Astrocyte (in vitro differentiated cells and primary cell): Measurements from ENCODE around the gene SLC9A6. TPM values are rescaled to one million over a fixed set of nuclear protein-coding genes. Genes with fewer than 3 reads are reported as not detected.

ENCODE experiments used
- DNase-seq: peaks from one replicate; pipeline ENCODE4 v3.0.0-alpha.2; 2010; ENCODE audit warnings: low read depth
- FAIRE-seq: peaks from 2 replicates; lab custom pipeline; 2011; peaks lifted over from hg19 to GRCh38; lab: Jason Lieb, UNC
- H2AFZ ChIP-seq: 2 replicates; pipeline ENCODE4 v1.6.0; 2012; ENCODE audit warnings: low read depth, low read length, inconsistent platforms
- H3K27ac ChIP-seq: 2 replicates; pipeline ENCODE4 v1.5.1; 2011; ENCODE audit warnings: low read depth, low read length, inconsistent platforms
- H3K27me3 ChIP-seq: 2 replicates; pipeline ENCODE4 v1.6.0; 2011; ENCODE audit warnings: low read length, inconsistent platforms; ENCODE audit not compliant: insufficient read depth
- H3K36me3 ChIP-seq: 2 replicates; pipeline ENCODE4 v1.5.1; 2011; ENCODE audit warnings: low read length, inconsistent platforms; ENCODE audit not compliant: insufficient read depth
- H3K4me1 ChIP-seq: 2 replicates; pipeline ENCODE4 v1.5.1; 2011; ENCODE audit warnings: low read length, inconsistent platforms; ENCODE audit not compliant: insufficient read depth
- H3K4me2 ChIP-seq: 2 replicates; pipeline ENCODE4 v1.6.0; 2012; ENCODE audit warnings: low read length, inconsistent platforms
- H3K4me3 ChIP-seq: 2 replicates; pipeline ENCODE4 v1.5.1; 2011; ENCODE audit warnings: low read depth, mild to moderate bottlenecking, low read length, inconsistent platforms; ENCODE audit not compliant: insufficient read depth
- H3K79me2 ChIP-seq: 2 replicates; pipeline ENCODE4 v1.6.0; 2012; ENCODE audit warnings: mild to moderate bottlenecking, low read length, inconsistent platforms; ENCODE audit not compliant: insufficient read depth
- H3K9ac ChIP-seq: 2 replicates; pipeline ENCODE4 v1.6.0; 2012; ENCODE audit warnings: mild to moderate bottlenecking, low read length, inconsistent platforms
- H3K9me3 ChIP-seq: 2 replicates; pipeline ENCODE4 v1.5.1; 2012; ENCODE audit warnings: low read depth, mild to moderate bottlenecking, low read length, inconsistent platforms; ENCODE audit not compliant: insufficient read depth
- H4K20me1 ChIP-seq: 2 replicates; pipeline ENCODE4 v1.6.0; 2012; ENCODE audit warnings: low read length, inconsistent platforms; ENCODE audit not compliant: insufficient read depth
- H3K27ac Mint-ChIP-seq: one replicate; pipeline ENCODE4 v1.8.0; 2021; ENCODE audit warnings: mild to moderate bottlenecking, mixed read lengths; ENCODE audit not compliant: unreplicated experiment
- H3K27me3 Mint-ChIP-seq: one replicate; pipeline ENCODE4 v1.8.0; 2021; ENCODE audit warnings: low read depth, mixed read lengths; ENCODE audit not compliant: unreplicated experiment
- H3K36me3 Mint-ChIP-seq: one replicate; pipeline ENCODE4 v1.8.0; 2021; ENCODE audit warnings: low read depth, mixed read lengths; ENCODE audit not compliant: unreplicated experiment
- H3K4me1 Mint-ChIP-seq: one replicate; pipeline ENCODE4 v1.8.0; 2021; ENCODE audit warnings: low read depth, mixed read lengths; ENCODE audit not compliant: unreplicated experiment
- H3K4me3 Mint-ChIP-seq: one replicate; pipeline ENCODE4 v1.8.0; 2021; ENCODE audit warnings: mild to moderate bottlenecking, moderate library complexity, mixed read lengths; ENCODE audit not compliant: unreplicated experiment
- H3K9me3 Mint-ChIP-seq: one replicate; pipeline ENCODE4 v1.8.0; 2021; ENCODE audit warnings: mild to moderate bottlenecking, mixed read lengths; ENCODE audit not compliant: unreplicated experiment
- CTCF ChIP-seq: IDR thresholded peaks from 2 replicates; pipeline ENCODE4 v1.5.1; 2011; ENCODE audit warnings: low read depth, mild to moderate bottlenecking, inconsistent platforms, low read length, moderate library complexity; ENCODE audit not compliant: insufficient read depth
- EZH2 ChIP-seq: IDR thresholded peaks from 2 replicates; pipeline ENCODE4 v1.6.1; 2012; ENCODE audit warnings: mild to moderate bottlenecking, low read length, inconsistent platforms; ENCODE audit not compliant: insufficient read depth
- total RNA-seq: library from RNA; stranded (reverse); gene quantifications from 2 replicates; pipeline ENCODE4 v1.2.1, GENCODE V29; 2021

SLC9A6 gene
- total RNA-seq, 1 donor from 2014 or later: 12.8 TPM

- H3K36me3 ChIP-seq: no peaks in the 10 kb centered on the region
- H3K27ac Mint-ChIP-seq: no peak overlapping the region
- no peak for FAIRE-seq
These were observed 54.7 kb downstream of the SLC9A6 start for GRCh38 chrX:136039968-136040367.

GRCh38 chrX:136041254-136041812 is 56.1 kb downstream of the SLC9A6 start:
- H3K4me1 ChIP-seq: peaks cover 3% of the 10 kb centered on the region
- FAIRE-seq (no peak), DNase-seq (no peak)
- Mint-ChIP-seq H3K4me1 (no peaks in the 10 kb centered on the region), H3K9me3 (no peaks in the 10 kb centered on the region), H3K36me3 (peaks cover 2% of the 10 kb centered on the region), H3K4me3 (no peak overlapping the region), H3K27ac (no peak overlapping the region), H3K27me3 (no peaks in the 10 kb centered on the region)
- H3K79me2 ChIP-seq: no peaks in the 10 kb centered on the region
- no peak overlapping the region for H3K9ac ChIP-seq
- no peak overlapping the region for H2AFZ ChIP-seq
- H4K20me1 ChIP-seq: no peaks in the 10 kb centered on the region
- H3K9me3 ChIP-seq: no peaks in the 10 kb centered on the region
- TF ChIP-seq CTCF (no peak), EZH2 (no peak)
- H3K36me3 ChIP-seq: no peaks in the 10 kb centered on the region
- no peak overlapping the region for H3K4me2 ChIP-seq
- H3K27me3 ChIP-seq: no peaks in the 10 kb centered on the region
- no peak overlapping the region for H3K27ac ChIP-seq
- no peak overlapping the region for H3K4me3 ChIP-seq

More at GRCh38 chrX:136039968-136040367, 54.7 kb downstream of the SLC9A6 start:
- Histone ChIP-seq H3K27ac (peak overlapping the region; percentile 2), H3K27me3 (no peaks in the 10 kb centered on the region), H3K79me2 (no peaks in the 10 kb centered on the region), H2AFZ (no peak overlapping the region), H3K4me1 (peaks cover 3% of the 10 kb centered on the region), H3K4me3 (no peak overlapping the region), H3K9me3 (no peaks in the 10 kb centered on the region), H3K9ac (no peak overlapping the region), H4K20me1 (no peaks in the 10 kb centered on the region), H3K4me2 (peak overlapping the region; percentile 41)
- peak; percentile 34 for DNase-seq
- no peak for TF ChIP-seq EZH2
- TF ChIP-seq CTCF: no peak
- peaks cover 2% of the 10 kb centered on the region for H3K36me3 Mint-ChIP-seq
- H3K27me3 Mint-ChIP-seq: no peaks in the 10 kb centered on the region
- H3K4me1 Mint-ChIP-seq: no peaks in the 10 kb centered on the region
- H3K4me3 Mint-ChIP-seq: no peak overlapping the region
- H3K9me3 Mint-ChIP-seq: no peaks in the 10 kb centered on the region

- Histone ChIP-seq H3K27ac (no peak overlapping the region), H3K36me3 (no peaks in the 10 kb centered on the region), H3K79me2 (no peaks in the 10 kb centered on the region), H3K4me1 (peaks cover 10% of the 10 kb centered on the region), H2AFZ (no peak overlapping the region), H3K4me3 (no peak overlapping the region), H3K27me3 (no peaks in the 10 kb centered on the region), H4K20me1 (no peaks in the 10 kb centered on the region), H3K9me3 (no peaks in the 10 kb centered on the region), H3K4me2 (no peak overlapping the region), H3K9ac (no peak overlapping the region)
- Mint-ChIP-seq H3K4me1 (peaks cover 10% of the 10 kb centered on the region), H3K27ac (no peak overlapping the region), H3K9me3 (no peaks in the 10 kb centered on the region), H3K36me3 (peaks cover 2% of the 10 kb centered on the region), H3K4me3 (no peak overlapping the region), H3K27me3 (no peaks in the 10 kb centered on the region)
- TF ChIP-seq CTCF: no peak
- FAIRE-seq: no peak
- DNase-seq: no peak
These were observed 59.8 kb downstream of the SLC9A6 start for GRCh38 chrX:136045008-136045407.
